Umbilical cord (tissue), 2 donors: Measurements from ENCODE around the gene CD83. TPM values are rescaled to one million over a fixed set of nuclear protein-coding genes. Genes with fewer than 3 reads are reported as not detected.
"Not testable (repeated sequence)": the region's sequence is repeated elsewhere in the genome, so short reads cannot be mapped to it uniquely, and the experiment has no call there.

Source experiments
- DNase-seq: peaks from one replicate; pipeline ENCODE4 v3.0.0-alpha.2; 2015; ENCODE audit warnings: low spot score
- total RNA-seq: library from RNA; depleted of rRNA; stranded (reverse); fragments of >200 nt; gene quantifications from one replicate; pipeline ENCODE4 v1.2.3, GENCODE V29; 2014; ENCODE audit warnings: low replicate concordance; ENCODE audit not compliant: insufficient read depth

The CD83 gene, protein sequence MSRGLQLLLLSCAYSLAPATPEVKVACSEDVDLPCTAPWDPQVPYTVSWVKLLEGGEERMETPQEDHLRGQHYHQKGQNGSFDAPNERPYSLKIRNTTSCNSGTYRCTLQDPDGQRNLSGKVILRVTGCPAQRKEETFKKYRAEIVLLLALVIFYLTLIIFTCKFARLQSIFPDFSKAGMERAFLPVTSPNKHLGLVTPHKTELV
- total RNA-seq: 5.5 TPM

DNA sequence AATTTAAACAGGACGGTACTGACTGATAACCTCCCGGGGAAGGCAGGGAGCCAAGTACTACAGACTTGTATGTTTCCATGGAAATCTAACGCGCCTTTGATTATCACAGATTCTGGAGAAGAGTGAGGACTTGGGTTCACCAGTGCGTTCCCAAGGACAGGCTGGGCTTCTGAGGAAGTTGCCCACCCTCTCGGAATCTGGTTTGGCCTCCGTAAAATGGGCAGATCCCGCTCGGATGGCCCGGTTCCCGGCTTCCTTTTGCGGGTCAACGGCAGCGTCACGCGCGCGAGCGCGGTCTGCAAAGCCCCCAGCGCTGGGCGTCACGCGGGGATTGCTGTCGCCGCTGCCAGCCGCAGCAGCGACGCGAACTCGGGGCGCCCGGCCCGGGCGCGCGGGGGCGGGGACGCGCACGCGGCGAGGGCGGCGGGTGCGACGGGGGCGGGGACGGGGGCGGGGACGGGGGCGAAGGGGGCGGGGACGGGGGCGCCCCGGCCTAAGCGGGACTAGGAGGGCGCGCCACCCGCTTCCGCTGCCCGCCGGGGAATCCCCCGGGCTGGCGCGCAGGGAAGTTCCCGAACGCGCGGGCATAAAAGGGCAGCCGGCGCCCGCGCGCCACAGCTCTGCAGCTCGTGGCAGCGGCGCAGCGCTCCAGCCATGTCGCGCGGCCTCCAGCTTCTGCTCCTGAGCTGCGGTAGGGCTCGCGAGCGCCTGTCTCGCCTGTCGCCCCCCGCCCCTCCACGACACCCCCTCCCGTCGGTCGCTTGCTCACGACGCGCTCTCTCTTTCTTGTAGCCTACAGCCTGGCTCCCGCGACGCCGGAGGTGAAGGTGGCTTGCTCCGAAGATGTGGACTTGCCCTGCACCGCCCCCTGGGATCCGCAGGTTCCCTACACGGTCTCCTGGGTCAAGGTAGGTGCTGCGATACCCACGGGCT lies at the start of gene CD83:
Gene CD83 (plus strand): TSS at position 615 of the 933 bp plus-strand sequence. CDS start 40 bp downstream, at position 655.
- peak; percentile 65 for DNase-seq

DNA sequence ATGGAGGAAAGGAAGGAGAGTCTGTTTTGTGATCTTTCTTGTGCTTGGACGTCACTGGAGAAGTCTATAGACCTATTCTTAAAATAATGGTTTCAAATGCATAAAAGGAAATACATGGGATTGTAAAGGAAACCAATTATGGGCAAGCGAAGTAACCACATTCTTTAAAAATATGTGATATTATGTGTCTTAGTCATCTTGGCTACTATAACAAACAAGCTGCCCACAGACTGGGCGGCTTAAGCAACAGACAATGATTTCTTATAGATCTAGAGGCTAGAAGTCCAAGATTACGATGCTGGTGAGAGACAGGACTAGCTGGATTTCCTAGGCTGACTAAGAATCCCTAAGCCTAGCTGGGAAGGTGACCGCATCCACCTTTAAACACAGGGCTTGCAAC lies 49.4 kb upstream of the CD83 start:
- no peak for DNase-seq

DNA sequence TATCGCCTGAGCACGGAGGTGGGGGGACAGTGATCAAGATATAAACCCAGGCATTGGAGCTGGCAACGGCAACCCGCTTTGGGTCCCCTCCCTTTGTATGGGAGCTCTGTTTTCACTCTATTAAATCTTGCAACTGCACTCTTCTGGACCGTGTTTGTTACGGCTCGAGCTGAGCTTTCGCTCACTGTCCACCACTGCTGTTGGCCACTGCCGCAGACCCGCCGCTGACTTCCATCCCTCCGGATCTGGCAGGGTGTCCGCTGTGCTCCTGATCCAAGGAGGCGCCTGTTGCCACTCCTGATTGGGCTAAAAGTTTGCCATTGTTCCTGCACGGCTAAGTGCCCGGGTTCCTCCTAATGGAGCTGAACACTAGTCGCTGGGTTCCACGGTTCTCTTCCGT lies 48.9 kb upstream of the CD83 start:
- DNase-seq: no peak

DNA sequence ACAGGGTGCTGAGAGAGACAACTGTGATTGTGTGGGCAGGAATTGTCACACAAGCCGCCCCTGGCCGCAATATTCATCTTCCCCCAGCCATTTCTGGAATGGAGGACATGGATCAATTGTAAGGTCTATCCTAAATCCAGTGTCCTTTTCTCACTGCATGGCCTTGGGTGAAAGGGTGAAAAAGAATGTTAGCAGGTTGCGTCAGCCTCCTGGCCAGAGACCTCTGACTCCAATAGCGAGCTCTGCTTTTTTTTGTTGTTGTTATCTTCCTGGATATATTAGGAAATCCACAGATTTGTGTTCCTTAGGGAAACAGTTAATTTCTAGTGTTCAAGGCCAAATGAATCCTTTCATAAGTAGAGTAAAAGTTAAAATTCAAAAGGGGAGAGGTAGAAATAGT lies 47.1 kb upstream of the CD83 start:
- DNase-seq: no peak

DNA sequence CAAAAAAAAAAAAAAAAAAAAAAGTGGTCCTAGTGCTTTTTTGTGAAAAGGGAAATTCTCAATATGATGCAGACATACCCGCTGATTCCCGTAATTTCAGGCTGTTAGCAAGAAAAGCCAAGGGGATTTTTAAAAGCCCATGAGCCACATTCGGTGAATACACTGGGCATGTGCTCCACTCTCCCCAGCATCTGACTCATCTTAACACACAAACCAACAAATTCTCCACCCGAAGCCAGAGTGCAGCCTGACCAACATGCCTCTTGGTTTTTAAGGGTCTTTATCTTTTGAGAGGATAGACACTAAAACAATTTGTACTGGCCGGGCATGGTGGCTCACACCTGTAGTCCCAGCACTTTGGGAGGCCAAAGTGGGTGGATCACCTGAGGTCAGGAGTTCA lies 45.5 kb upstream of the CD83 start:
- peak; percentile 80 for DNase-seq

DNA sequence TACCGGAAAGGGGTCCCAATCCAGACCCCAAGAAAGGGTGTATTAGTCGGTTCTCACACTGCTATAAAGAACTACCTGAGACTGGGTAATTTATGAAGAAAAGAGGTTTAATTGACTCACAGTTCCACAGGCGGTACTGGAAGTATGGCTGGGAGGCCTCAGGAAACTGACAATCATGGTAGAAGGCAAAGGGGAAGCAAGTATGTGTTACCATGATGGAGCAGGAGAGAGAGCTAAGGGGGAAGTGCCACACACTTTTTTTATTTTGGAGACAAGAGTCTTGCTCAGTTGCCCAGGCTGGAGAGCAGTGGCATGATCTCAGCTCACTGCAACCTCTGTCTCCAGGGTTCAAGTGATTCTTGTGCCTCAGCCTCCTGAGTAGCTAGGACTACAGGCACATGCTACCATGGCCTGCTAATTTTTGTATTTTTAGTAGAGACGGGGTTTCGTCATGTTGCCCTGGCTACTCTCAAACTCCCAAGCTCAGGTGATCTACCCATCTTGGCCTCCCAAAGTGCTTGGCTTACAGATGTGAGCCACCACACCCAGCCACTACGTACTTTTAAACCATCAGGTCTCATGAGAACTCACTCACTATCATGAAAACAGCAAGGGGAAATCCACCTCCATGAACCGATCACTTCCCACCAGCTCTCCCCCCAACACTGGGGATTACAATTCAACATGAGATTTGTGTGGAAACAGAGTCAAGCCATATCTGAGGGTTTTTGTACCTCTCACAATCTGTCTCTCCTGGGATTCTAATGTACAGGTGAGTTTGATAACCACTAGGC lies 43.8 kb upstream of the CD83 start:
- DNase-seq: not testable (repeated sequence)

DNA sequence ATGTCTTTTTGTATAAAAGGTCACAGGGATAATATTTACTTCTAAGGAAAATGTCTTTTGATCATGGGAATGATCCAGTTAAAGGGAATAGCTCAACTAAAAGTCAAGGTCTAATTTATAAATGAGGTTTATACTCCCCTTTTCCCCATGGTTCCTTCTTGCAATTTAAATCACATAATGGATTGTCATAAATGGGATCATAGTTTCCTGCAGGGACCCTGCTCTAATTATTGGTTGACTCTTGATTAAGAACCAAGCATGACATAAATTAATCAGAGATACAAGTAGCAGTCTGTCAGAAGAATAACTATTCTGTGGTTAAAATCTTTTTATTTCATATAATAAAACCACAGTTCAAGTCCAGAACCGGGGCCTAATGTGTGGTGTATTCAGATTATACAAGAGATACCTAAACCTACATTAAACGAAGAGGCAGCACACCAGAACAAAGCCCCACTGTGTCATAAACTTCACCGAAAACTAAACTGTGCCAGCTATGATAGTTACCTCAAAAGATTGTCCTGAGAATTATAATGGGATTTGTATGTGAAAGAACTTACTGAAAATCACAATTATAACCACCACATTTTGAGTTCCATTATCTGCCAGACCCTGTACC lies 43.0 kb upstream of the CD83 start:
- DNase-seq: no peak

DNA sequence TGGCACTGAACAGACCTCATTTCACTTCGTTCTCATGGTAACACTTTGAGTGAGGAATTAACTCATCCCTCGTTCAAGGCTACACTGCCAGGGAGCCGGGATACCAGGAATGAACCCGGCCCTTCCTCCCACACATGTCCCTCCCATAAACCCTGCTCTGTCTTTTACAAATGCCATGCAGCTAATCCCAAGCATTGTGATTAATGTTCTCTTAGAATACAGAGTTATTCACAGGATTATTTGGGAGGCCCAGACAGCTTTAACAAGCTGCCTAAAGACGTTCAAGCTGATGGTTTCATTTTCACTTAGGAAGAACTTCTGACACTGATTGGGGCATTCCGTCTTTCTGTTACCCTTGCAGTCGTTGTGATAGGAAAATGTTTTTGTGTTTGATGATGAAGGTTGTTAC lies 42.5 kb upstream of the CD83 start:
- peak; percentile 91 for DNase-seq

DNA sequence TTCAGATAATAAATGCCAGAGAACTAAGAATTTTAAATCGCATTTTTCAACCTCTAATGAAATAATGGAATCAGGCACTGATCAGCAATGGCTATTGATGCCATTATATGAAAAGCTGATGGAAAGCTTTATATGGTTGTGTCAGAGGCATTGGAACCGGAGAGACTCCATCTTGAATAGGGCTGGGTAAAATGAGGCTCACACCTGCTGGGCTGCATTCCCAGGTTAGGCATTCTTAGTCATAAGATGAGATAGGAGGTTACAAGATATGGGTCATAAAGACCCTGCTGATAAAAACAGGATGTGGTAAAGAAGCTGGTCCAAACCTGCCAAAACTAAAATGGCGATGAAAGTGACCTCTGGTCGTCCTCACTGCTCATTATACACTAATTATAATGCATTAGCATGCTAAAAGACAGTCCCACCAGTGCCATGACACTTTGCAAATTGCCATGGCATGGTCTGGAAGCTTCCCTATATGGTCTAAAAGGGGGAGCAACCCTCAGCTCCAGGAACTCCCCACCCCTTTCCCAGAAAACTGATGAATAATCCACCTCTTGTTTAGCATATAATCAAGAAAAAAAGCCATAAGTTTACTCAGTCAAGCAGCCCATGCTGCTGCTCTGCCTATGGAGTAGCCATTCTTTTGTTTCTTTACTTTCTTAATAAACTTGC lies 40.2 kb upstream of the CD83 start:
- DNase-seq: no peak

DNA sequence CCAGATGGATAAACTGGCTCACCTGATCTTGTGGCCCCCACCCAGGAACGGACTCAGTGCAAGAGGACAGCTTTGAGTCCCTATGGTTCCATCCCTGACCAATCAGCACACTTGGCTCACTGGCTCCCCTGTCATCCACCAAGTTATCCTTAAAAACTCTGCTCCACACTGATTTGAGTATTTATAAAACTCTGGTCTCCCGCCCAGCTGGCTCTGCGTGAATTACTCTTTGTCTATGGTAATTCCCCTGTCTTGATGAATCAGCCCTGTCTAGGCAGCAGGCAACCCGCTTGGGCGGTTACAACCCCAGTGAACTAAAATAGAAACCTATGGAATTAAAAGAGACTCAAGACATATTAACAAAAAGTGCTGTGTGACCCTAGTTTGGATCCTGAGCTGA lies 38.1 kb upstream of the CD83 start:
- peak; percentile 68 for DNase-seq

DNA sequence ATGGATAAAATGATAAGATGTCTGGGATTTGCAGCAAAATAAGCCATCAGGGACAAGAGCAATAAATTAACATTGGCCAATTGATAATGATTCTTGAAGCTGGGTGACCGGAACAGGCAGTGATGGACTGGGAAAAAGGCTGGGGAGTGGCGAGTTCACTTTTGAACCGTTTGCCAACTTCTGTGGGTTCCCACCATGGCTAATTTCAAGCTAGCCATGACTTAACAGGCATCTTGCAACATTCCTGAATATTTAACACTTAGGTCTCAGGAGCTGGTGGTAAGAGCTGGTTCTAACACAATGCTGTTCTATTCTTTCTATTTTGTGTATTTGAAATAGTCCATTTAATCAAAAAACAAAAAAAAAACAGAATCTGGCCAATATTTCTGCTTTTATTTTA lies 37.6 kb upstream of the CD83 start:
- DNase-seq: no peak

DNA sequence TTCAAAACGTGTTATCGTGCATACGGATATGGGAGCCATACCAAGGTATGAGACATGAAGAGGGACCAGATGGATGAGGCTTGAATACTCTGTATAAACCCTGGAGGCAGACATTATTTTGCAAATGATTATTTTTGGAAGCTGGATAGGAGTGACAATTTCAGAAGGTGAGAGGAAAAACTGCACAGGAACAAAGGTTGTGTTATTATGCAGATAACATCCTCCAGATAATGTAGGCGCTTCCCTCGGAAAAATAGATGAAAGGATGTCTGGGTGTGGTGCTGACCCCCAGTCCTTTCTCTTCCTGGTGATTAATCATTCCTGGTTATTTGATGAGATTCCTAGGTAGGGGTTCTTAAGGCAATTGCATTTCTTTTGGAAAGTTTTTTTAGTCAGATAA lies 36.4 kb upstream of the CD83 start:
- DNase-seq: no peak

DNA sequence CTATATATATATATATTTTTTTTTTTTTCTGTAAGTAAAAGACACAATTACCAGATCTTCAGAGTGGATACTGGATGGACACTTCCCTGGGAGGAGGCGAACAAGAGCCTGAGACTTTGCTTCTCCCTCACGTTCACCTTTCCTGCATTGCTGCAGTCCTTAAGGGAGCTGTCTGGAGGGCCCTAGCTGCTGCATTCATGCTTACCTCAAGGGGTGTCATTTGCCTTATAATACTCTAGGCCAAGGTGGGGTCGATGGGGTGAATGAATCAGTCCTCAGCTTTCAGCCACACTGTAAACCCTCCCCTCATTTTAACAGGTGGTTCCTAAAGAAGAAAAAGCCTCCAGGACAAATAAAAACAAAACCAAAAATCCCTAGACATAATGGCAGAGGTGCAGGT lies 34.8 kb upstream of the CD83 start:
- DNase-seq: no peak

DNA sequence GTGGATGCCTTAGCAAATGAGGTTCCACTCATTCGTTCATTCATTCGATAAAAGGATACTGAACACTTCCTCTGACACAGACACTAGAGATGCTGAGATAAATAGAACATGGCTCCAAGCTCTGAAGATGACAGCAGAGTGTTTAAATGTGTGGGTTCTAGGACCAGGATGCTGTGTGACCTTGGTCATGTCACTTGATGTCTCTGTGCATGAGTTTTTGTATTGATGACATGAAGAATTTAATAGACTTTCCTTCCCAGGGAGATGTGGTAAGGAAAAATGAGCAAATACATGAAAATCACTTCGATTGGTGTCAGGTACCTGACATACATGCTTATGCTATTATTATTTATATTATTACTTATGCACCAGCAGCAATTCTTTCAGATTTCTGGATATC lies 34.3 kb upstream of the CD83 start:
- no peak for DNase-seq

DNA sequence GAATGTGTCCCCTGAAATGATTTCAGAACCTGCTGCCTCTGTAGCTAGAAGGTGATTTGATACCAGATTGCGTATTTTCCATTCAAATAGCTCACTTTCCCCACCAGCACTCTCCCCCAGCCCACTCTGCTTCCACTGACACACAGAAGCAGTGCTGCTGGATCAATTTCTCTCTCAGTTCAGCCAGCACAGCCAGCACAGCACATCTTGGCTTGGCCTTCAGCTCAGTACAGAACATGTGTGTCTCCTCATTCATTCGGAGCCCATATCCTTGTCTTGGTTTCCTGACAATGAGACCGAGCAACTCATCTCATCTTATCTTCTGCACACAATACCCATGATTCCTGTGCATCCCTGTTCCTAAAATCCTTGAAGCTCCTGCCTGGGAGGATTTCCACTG lies 33.8 kb upstream of the CD83 start:
- no peak for DNase-seq

DNA sequence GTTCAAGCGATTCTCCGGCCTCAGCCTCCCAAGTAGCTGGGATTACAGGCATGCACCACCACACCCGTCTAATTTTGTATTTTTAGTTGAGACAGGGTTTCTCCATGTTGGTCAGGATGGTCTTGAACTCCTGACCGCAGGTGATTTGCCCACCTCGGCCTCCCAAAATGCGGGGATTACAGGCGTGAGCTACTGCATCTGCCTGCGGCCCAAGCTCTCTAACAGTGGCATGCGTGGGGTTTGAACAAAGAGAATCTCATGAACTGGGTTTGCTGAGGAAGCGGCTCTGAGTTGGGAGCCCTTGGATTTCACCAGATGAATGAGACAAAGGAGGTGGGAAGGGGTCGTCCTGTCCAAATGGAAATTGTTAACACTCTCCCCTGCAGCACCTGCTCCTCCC lies 33.2 kb upstream of the CD83 start:
- no peak for DNase-seq

DNA sequence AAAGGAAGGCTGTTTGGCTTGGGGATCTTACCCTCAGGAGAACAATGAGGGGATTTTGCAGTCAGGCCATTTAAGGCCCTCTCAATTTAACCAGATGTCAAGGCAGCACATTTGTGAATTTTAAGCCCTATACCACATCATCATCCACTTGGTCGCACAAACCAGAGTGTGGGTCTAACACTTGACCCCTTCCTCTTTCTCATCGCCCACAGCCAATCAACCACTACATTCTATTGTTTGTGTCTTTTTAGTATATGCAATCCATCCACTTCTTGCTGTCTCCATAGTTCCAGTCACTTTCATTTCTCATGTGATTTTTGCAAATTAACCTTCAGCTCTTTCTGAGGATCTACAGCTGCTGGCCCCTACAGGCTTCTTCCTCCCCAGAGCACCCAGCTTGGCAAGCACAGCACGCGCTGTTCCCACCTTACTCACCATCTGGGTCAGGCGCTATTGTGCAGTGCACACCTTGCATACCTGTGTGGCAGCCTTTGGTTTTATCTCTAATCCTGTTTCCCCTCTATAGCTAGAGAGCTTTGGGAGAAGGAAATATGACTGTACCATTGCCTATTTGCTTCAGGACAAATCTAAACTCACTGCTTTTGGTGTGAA lies 32.3 kb upstream of the CD83 start:
- no peak for DNase-seq

DNA sequence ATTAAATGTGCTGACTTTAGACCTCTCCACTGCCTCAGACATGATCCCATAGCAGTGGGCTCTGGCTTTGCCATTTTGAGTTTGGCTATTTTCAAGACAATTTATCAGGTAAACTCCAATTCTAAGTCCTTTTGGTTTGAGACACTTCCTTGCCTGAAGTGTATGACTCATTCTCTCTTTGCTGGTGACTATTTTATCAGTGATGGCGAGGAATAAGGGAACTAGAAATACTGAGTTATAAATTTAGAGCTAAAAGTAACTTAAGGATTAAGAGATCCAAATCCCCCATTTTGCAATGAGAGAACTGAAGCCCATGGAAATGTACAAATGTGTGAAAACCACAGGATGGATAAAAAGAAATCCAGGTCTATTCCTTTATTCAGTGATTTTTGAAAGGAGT lies 30.9 kb upstream of the CD83 start:
- DNase-seq: no peak

DNA sequence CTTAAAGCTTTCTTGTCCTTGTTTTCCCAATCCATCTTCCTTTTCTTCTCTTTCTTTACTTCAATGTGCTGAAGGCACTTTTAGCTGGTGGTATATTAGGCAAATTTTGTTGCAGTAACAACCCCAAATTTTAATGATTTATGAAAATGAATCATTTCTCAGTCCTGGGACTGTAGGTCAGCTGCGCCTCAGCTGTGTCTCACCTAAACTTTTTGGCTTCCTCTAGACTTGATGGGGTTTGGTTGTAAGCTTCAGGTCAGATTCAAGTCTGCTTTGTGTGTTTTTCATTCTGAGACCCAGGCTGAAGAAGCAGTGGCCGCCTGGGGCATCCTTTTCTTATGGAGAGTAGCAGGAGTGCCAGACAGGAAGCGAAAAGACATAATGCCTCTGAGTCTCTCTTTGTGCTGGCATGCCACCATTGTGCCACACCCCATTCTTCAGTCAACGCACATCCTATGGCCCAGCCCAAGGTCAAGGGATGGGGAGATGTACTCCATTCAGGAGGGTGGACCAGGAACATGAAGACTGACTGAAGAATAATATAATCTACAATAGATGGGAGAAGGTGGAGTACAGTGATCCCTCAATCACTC lies 28.9 kb upstream of the CD83 start:
- DNase-seq: no peak

DNA sequence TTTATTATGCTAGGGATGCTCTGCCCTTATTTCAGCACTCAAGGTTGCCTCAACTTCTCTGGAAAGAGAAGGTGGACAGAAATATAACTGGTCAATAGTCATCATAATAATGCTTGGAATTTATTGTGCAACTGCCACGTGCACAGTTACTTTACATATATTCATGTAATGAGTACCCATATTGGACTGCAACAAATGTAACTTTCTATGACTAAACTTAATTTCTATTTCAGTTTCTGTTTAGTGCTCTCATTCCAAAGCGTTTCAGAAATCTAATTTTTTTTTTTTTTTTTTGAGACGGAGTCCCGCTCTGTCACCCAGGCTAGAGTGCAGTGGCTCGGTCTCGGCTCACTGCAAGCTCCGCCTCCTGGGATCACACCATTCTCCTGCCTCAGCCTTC lies 28.3 kb upstream of the CD83 start:
- no peak for DNase-seq
